CD14-positive monocyte (primary cell): Measurements from ENCODE around the gene TMEM232. TPM values are rescaled to one million over a fixed set of nuclear protein-coding genes. Genes with fewer than 3 reads are reported as not detected.

ENCODE experiments used
- DNase-seq, 3 donors: peaks; one replicate each; pipeline ENCODE4 v3.0.0-alpha.2; 2011 to 2022
- H2AFZ ChIP-seq: 2 replicates; pipeline ENCODE4 v1.6.0; 2012; ENCODE audit warnings: mild to moderate bottlenecking, low read depth, low read length, inconsistent platforms; ENCODE audit not compliant: insufficient read depth, poor library complexity, severe bottlenecking
- H3K27ac ChIP-seq, 2 donors: 1 replicate in 1 of 2; 2 replicates in 1 of 2; pipeline ENCODE4 v1.5.1; 2012 to 2013; ENCODE audit warnings: low read length in 2 of 2, control low read depth in 1 of 2, inconsistent platforms in 1 of 2, low read depth in 1 of 2, mild to moderate bottlenecking in 1 of 2
- H3K27me3 ChIP-seq, 2 donors: one replicate each; pipeline versions ENCODE4 v1.6.0 to v1.6.1; 2011 to 2013; ENCODE audit warnings: low read length in 2 of 2; ENCODE audit not compliant: control insufficient read depth in 2 of 2, insufficient read depth in 2 of 2
- H3K36me3 ChIP-seq, 2 donors: replicated peaks in 1 of 2; 1 replicate in 1 of 2; 2 replicates in 1 of 2; pipeline versions ENCODE4 v1.5.1 to v1.6.1; 2012 to 2013; ENCODE audit warnings: low read length in 2 of 2, control low read depth in 1 of 2, inconsistent platforms in 1 of 2, mild to moderate bottlenecking in 1 of 2; ENCODE audit not compliant: insufficient read depth in 2 of 2, control insufficient read depth in 1 of 2
- H3K4me1 ChIP-seq, 2 donors: 1 replicate in 1 of 2; 2 replicates in 1 of 2; pipeline versions ENCODE4 v1.5.1 to v1.6.1; 2012 to 2013; ENCODE audit warnings: low read length in 2 of 2, control low read depth in 1 of 2, inconsistent platforms in 1 of 2, mild to moderate bottlenecking in 1 of 2, moderate library complexity in 1 of 2; ENCODE audit not compliant: insufficient read depth in 2 of 2, control insufficient read depth in 1 of 2
- H3K4me2 ChIP-seq: replicated peaks from 2 replicates; pipeline ENCODE3; 2012; ENCODE audit warnings: low read length, moderate library complexity, mild to moderate bottlenecking; ENCODE audit not compliant: poor library complexity, severe bottlenecking; ENCODE audit errors: extremely low read depth
- H3K4me3 ChIP-seq, 3 experiments: fragments of 200-600 bp in 1 of 3; sonication (generic) in 1 of 3; replicated peaks in 1 of 3; 1 replicate in 2 of 3; 2 replicates in 1 of 3; pipeline ENCODE4 v1.5.1; 2011 to 2013; ENCODE audit warnings: low read length in 3 of 3, mild to moderate bottlenecking in 3 of 3, control low read depth in 2 of 3, low read depth in 2 of 3, inconsistent platforms in 1 of 3, moderate library complexity in 1 of 3
- H3K79me2 ChIP-seq: 2 replicates; pipeline ENCODE4 v1.6.0; 2012; ENCODE audit warnings: mild to moderate bottlenecking, control low read depth, inconsistent platforms, low read length, moderate library complexity; ENCODE audit not compliant: insufficient read depth
- H3K9ac ChIP-seq: 2 replicates; pipeline ENCODE4 v1.6.0; 2017; ENCODE audit warnings: low read length, mild to moderate bottlenecking; ENCODE audit not compliant: insufficient read depth, poor library complexity, severe bottlenecking
- H3K9me3 ChIP-seq, 2 donors: replicated peaks in 1 of 2; 1 replicate in 1 of 2; 2 replicates in 1 of 2; pipeline versions ENCODE4 v1.5.1 to v1.6.1; 2012 to 2013; ENCODE audit warnings: low read length in 2 of 2, control low read depth in 1 of 2; ENCODE audit not compliant: control insufficient read depth in 1 of 2, insufficient read depth in 1 of 2
- H4K20me1 ChIP-seq: 2 replicates; pipeline ENCODE4 v1.6.0; 2012; ENCODE audit warnings: mild to moderate bottlenecking, low read length, control low read depth, moderate library complexity; ENCODE audit not compliant: insufficient read depth
- H3K27ac Mint-ChIP-seq, 7 donors: one replicate each; pipeline ENCODE4 v1.8.0; 2020; ENCODE audit warnings: mild to moderate bottlenecking in 7 of 7, mixed read lengths in 7 of 7, moderate library complexity in 6 of 7, inconsistent platforms in 2 of 7
- H3K27me3 Mint-ChIP-seq, 3 donors: one replicate each; pipeline ENCODE4 v1.8.0; 2021 to 2022; ENCODE audit warnings: low read depth in 3 of 3, mild to moderate bottlenecking in 3 of 3, mixed read lengths in 3 of 3, moderate library complexity in 3 of 3, inconsistent platforms in 1 of 3
- H3K36me3 Mint-ChIP-seq, 2 donors: one replicate each; pipeline ENCODE4 v1.8.0; 2020; ENCODE audit warnings: mixed read lengths in 2 of 2, inconsistent platforms in 1 of 2, mild to moderate bottlenecking in 1 of 2
- H3K4me1 Mint-ChIP-seq: one replicate; pipeline ENCODE4 v1.8.0; 2020; ENCODE audit warnings: mild to moderate bottlenecking, mixed read lengths
- H3K4me3 Mint-ChIP-seq, 2 donors: one replicate each; pipeline ENCODE4 v1.8.0; 2020; ENCODE audit warnings: mild to moderate bottlenecking in 2 of 2, mixed read lengths in 2 of 2, moderate library complexity in 1 of 2
- H3K9me3 Mint-ChIP-seq, 7 donors: one replicate each; pipeline ENCODE4 v1.8.0; 2020 to 2022; ENCODE audit warnings: mixed read lengths in 7 of 7, mild to moderate bottlenecking in 6 of 7, moderate library complexity in 6 of 7, inconsistent platforms in 2 of 7
- WGBS: methylation state at CpG from one replicate; pipeline ENCODE4 v1.1.5; 2013; ENCODE audit warnings: missing lambda C conversion rate; ENCODE audit not compliant: insufficient coverage; 5-methylcytosine and 5-hydroxymethylcytosine counted together
- intact Hi-C, 2 donors: fragments of 100-400 bp; cut with micrococcal nuclease; formaldehyde crosslinking; loops; one replicate each; pipeline versions ENCODE4 v1.15.0 to v1.15.1; 2023
- polyA plus RNA-seq, 3 donors: library from polyadenylated mRNA; depleted of rRNA in 1 of 3; unstranded in 2 of 3; stranded (reverse) in 1 of 3; fragments of 300-500 nt in 2 of 3; fragments of >200 nt in 1 of 3; fragmentation: Illumina TruSeq in 2 of 3; gene quantifications; 1 replicate in 2 of 3; 2 replicates in 1 of 3; pipeline ENCODE4 v1.2.3, GENCODE V29; 2012 to 2021
- TF ChIP-seq, protein P1 (sequence below): fragments of 200-600 bp; IDR thresholded peaks from one replicate; pipeline ENCODE4 v1.8.0; 2022; ENCODE audit warnings: antibody characterized with exemption, mild to moderate bottlenecking

TMEM232 gene
- polyA plus RNA-seq, 3 donors: 0.04 to 1.4 (median 0.59) TPM

GRCh38 chr5:110769000-110769681 lies 42.7 kb upstream of the TMEM232 start:
- no peak for DNase-seq
- H2AFZ ChIP-seq: no peak overlapping the region
- H3K4me3 Mint-ChIP-seq: no peak overlapping the region
- H3K27me3 ChIP-seq: no peaks in the 10 kb centered on the region
- no peak overlapping the region for H3K27ac ChIP-seq
- WGBS: no CpG with 5 or more reads among the region's 5 CpGs
- TF ChIP-seq, protein P1, sequence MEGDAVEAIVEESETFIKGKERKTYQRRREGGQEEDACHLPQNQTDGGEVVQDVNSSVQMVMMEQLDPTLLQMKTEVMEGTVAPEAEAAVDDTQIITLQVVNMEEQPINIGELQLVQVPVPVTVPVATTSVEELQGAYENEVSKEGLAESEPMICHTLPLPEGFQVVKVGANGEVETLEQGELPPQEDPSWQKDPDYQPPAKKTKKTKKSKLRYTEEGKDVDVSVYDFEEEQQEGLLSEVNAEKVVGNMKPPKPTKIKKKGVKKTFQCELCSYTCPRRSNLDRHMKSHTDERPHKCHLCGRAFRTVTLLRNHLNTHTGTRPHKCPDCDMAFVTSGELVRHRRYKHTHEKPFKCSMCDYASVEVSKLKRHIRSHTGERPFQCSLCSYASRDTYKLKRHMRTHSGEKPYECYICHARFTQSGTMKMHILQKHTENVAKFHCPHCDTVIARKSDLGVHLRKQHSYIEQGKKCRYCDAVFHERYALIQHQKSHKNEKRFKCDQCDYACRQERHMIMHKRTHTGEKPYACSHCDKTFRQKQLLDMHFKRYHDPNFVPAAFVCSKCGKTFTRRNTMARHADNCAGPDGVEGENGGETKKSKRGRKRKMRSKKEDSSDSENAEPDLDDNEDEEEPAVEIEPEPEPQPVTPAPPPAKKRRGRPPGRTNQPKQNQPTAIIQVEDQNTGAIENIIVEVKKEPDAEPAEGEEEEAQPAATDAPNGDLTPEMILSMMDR: no peak
- H3K9ac ChIP-seq: no peak overlapping the region
- intact Hi-C loops: no loop called here
- H3K4me2 ChIP-seq: no peak overlapping the region
- no peaks in the 10 kb centered on the region for H3K36me3 ChIP-seq
- H3K27ac Mint-ChIP-seq: no peak overlapping the region
- H3K4me1 ChIP-seq: no peaks in the 10 kb centered on the region
- no peak overlapping the region for H3K4me3 ChIP-seq
- peaks cover 0 to 2% of the 10 kb centered on the region in 2 donors for H3K36me3 Mint-ChIP-seq
- peaks cover 1 to 11% (median 2%) of the 10 kb centered on the region in 3 donors for H3K27me3 Mint-ChIP-seq
- no peaks in the 10 kb centered on the region for H3K4me1 Mint-ChIP-seq
- H3K9me3 ChIP-seq: no peaks in the 10 kb centered on the region
- peaks cover 0 to 2% (median under 1%) of the 10 kb centered on the region in 7 donors for H3K9me3 Mint-ChIP-seq
- H4K20me1 ChIP-seq: no peaks in the 10 kb centered on the region
- no peaks in the 10 kb centered on the region for H3K79me2 ChIP-seq

DNA sequence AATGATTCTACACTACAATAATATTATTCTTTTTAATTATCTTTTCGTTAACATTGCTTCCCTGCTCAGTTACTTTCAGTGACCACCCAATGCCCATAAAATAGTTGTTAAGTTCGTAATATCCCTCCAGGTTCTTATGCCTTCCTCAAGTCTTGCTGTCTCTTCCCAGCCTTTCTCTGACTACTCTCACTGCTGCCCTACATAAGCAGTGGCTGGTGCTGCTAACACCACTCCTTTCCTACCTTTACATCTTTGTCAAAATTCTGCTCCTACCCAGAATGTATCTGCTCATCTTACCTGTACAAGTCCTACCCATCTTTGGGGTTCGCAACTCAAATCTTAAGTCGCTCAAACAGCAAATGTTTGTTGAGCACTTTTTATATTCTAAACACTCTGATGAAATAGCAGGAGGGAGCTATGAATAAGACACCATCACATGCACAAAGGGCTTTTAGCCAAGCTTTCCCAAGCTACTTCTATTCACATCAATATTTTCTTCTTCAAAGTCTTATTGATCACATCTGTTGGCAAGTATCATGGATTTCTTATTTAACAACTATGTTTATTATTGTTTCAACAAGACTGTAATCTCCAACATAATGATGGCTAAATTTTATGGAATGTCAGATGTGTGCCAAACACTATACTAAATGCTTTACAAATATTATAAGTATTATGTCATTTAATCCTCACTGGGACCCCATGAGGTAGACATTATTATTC lies 41.8 kb upstream of the TMEM232 start:
- no peak overlapping the region for H3K9ac ChIP-seq
- H3K27me3 Mint-ChIP-seq: peaks cover 1 to 11% (median 2%) of the 10 kb centered on the region in 3 donors
- H3K9me3 ChIP-seq: no peaks in the 10 kb centered on the region
- intact Hi-C loops: no loop called here
- no peak overlapping the region for H3K27ac Mint-ChIP-seq
- 82% methylated on average over 2 of the region's 4 CpGs for WGBS
- peaks cover 1 to 2% of the 10 kb centered on the region in 2 donors for H3K36me3 ChIP-seq
- no peak for DNase-seq
- no peaks in the 10 kb centered on the region for H3K9me3 Mint-ChIP-seq
- no peak overlapping the region for H3K4me3 ChIP-seq
- H3K36me3 Mint-ChIP-seq: peaks cover 0 to 2% of the 10 kb centered on the region in 2 donors
- no peak overlapping the region for H3K27ac ChIP-seq
- H4K20me1 ChIP-seq: no peaks in the 10 kb centered on the region
- H3K4me1 ChIP-seq: no peaks in the 10 kb centered on the region
- TF ChIP-seq, protein P1: no peak
- no peak overlapping the region for H3K4me2 ChIP-seq
- H3K4me1 Mint-ChIP-seq: no peaks in the 10 kb centered on the region
- H3K79me2 ChIP-seq: no peaks in the 10 kb centered on the region
- no peak overlapping the region for H3K4me3 Mint-ChIP-seq
- H3K27me3 ChIP-seq: no peaks in the 10 kb centered on the region
- no peak overlapping the region for H2AFZ ChIP-seq
